Keratinocyte (primary cell): ENCODE data around the gene KCNMA1. TPM values are rescaled to one million over a fixed set of nuclear protein-coding genes. Genes with fewer than 3 reads are reported as not detected.

Experiments
- DNase-seq: peaks from one replicate; pipeline ENCODE4 v3.0.0-alpha.2; 2011; ENCODE audit warnings: low read depth, missing footprints, low spot score
- FAIRE-seq: peaks from 2 replicates; lab custom pipeline; 2011; peaks lifted over from hg19 to GRCh38; lab: Jason Lieb, UNC
- H2AFZ ChIP-seq: 2 replicates; pipeline ENCODE4 v1.6.0; 2012; ENCODE audit warnings: low read length, control low read depth, inconsistent platforms; ENCODE audit not compliant: control insufficient read depth
- H3K27ac ChIP-seq: 2 replicates; pipeline ENCODE4 v1.5.1; 2011; ENCODE audit warnings: low read length; ENCODE audit not compliant: control insufficient read depth, insufficient read depth
- H3K27me3 ChIP-seq: 3 replicates; pipeline ENCODE4 v1.6.0; 2011; ENCODE audit warnings: low read length; ENCODE audit not compliant: control insufficient read depth, insufficient read depth; ENCODE audit errors: extremely low read depth
- H3K36me3 ChIP-seq, 2 experiments: 2 replicates in 1 of 2; 3 replicates in 1 of 2; pipeline ENCODE4 v1.5.1; 2011; ENCODE audit warnings: low read length in 2 of 2, mild to moderate bottlenecking in 1 of 2; ENCODE audit not compliant: control insufficient read depth in 2 of 2, insufficient read depth in 2 of 2; ENCODE audit errors: extremely low read depth in 1 of 2
- H3K4me1 ChIP-seq: 3 replicates; pipeline ENCODE4 v1.5.1; 2011; ENCODE audit warnings: low read length; ENCODE audit not compliant: control insufficient read depth, insufficient read depth; ENCODE audit errors: extremely low read depth
- H3K4me2 ChIP-seq: 3 replicates; pipeline ENCODE4 v1.6.0; 2011; ENCODE audit warnings: low read depth, low read length; ENCODE audit not compliant: control insufficient read depth, insufficient read depth; ENCODE audit errors: extremely low read depth
- H3K4me3 ChIP-seq, 3 experiments: fragments of 200-600 bp in 1 of 3; sonication (generic) in 1 of 3; 2 replicates in 2 of 3; 3 replicates in 1 of 3; pipeline ENCODE4 v1.5.1; 2011 to 2016; ENCODE audit warnings: low read length in 3 of 3, mild to moderate bottlenecking in 3 of 3, control low read depth in 2 of 3, inconsistent platforms in 1 of 3, low read depth in 1 of 3, mixed read lengths in 1 of 3, mixed run types in 1 of 3, moderate library complexity in 1 of 3; ENCODE audit not compliant: control insufficient read depth in 2 of 3, insufficient read depth in 2 of 3; ENCODE audit errors: extremely low read depth in 1 of 3
- H3K79me2 ChIP-seq: 2 replicates; pipeline ENCODE4 v1.6.0; 2012; ENCODE audit warnings: low read length; ENCODE audit not compliant: control insufficient read depth, insufficient read depth
- H3K9ac ChIP-seq: 3 replicates; pipeline ENCODE4 v1.6.0; 2011; ENCODE audit warnings: low read length; ENCODE audit not compliant: control insufficient read depth, insufficient read depth; ENCODE audit errors: extremely low read depth
- H3K9me1 ChIP-seq: 3 replicates; pipeline ENCODE4 v1.6.0; 2011; ENCODE audit warnings: low read length; ENCODE audit not compliant: control insufficient read depth, insufficient read depth; ENCODE audit errors: extremely low read depth
- H3K9me3 ChIP-seq: 2 replicates; pipeline ENCODE4 v1.5.1; 2012; ENCODE audit warnings: low read depth, low read length; ENCODE audit not compliant: control insufficient read depth
- H4K20me1 ChIP-seq: 3 replicates; pipeline ENCODE4 v1.6.0; 2011; ENCODE audit warnings: low read length; ENCODE audit not compliant: control insufficient read depth, insufficient read depth; ENCODE audit errors: extremely low read depth
- EZH2 ChIP-seq: IDR thresholded peaks from one replicate; pipeline ENCODE4 v1.6.1; 2012; ENCODE audit warnings: inconsistent platforms, mild to moderate bottlenecking, low read length, moderate library complexity
- dilution Hi-C: fragments of 300-500 bp; cut with MboI; formaldehyde crosslinking; loops from one replicate; pipeline ENCODE4 v1.7.0; 2020; ENCODE audit warnings: low sequenced_read_pairs; ENCODE audit not compliant: extremely low pct_ligation_motif_present
- polyA plus RNA-seq, 5 experiments: library from polyadenylated mRNA; depleted of rRNA in 3 of 5; stranded (reverse) in 3 of 5; stranded (forward) in 1 of 5; unstranded in 1 of 5; fragments of >200 nt; gene quantifications; 1 replicate in 1 of 5; 2 replicates in 3 of 5; 3 replicates in 1 of 5; pipeline versions ENCODE4 v1.2.1 to v1.2.3, GENCODE V29; 2011 to 2012; ENCODE audit warnings: missing spikeins in 2 of 5, low read depth in 1 of 5, low replicate concordance in 1 of 5
- TF ChIP-seq, protein P1 (sequence below), 3 experiments: IDR thresholded peaks in 1 of 3; conservative IDR thresholded peaks in 1 of 3; optimal IDR thresholded peaks in 1 of 3; 2 replicates in 2 of 3; 3 replicates in 1 of 3; pipeline versions ENCODE3 to v1.5.1; 2011; ENCODE audit warnings: low read length in 3 of 3, mild to moderate bottlenecking in 3 of 3, moderate library complexity in 2 of 3, control low read depth in 1 of 3, inconsistent platforms in 1 of 3; ENCODE audit not compliant: insufficient read depth in 2 of 3; ENCODE audit errors: extremely low read depth in 1 of 3

The KCNMA1 gene
- polyA plus RNA-seq, 1 donor (not counting 4 experiments of a cell fraction or from before 2014, with no cell fraction given), result 6.3 TPM

DNA sequence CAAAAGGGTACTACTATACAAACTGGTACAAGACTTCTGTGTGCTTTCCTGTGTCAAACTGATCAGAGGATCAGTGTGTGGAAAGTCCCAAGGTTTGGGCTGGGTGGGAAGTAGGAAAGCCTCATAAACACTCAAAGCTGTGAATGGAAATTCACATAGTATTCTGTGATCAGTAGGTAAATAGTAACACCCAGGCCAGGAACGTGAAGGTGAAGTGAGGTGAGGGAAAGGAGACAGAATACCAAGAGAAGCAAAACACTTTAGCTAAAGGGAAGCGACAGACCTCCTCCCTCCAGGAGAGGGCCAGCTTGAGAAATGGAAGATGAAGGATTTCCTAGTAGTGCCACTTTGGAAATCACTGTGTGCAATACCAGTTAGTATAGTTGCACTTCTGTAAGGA is 451.9 kb downstream of the KCNMA1 start:
- FAIRE-seq, result no peak
- Histone ChIP-seq H3K9me1 (no peaks in the 10 kb centered on the region), H3K4me2 (no peak overlapping the region)

GRCh38 chr10:77182803-77183202 is 454.8 kb downstream of the KCNMA1 start:
- Histone ChIP-seq H3K27me3 (no peaks in the 10 kb centered on the region), H3K79me2 (no peaks in the 10 kb centered on the region), H3K4me1 (peaks cover 13% of the 10 kb centered on the region), H3K9ac (no peak overlapping the region), H3K9me3 (no peaks in the 10 kb centered on the region), H3K4me3 (no peak overlapping the region), H3K9me1 (no peaks in the 10 kb centered on the region), H3K27ac (no peak overlapping the region), H4K20me1 (no peaks in the 10 kb centered on the region), H3K36me3 (no peaks in the 10 kb centered on the region), H2AFZ (no peak overlapping the region), H3K4me2 (no peak overlapping the region)
- no peak for FAIRE-seq
- dilution Hi-C loops, result no loop called here
- no peak for DNase-seq
- TF ChIP-seq, protein P1, sequence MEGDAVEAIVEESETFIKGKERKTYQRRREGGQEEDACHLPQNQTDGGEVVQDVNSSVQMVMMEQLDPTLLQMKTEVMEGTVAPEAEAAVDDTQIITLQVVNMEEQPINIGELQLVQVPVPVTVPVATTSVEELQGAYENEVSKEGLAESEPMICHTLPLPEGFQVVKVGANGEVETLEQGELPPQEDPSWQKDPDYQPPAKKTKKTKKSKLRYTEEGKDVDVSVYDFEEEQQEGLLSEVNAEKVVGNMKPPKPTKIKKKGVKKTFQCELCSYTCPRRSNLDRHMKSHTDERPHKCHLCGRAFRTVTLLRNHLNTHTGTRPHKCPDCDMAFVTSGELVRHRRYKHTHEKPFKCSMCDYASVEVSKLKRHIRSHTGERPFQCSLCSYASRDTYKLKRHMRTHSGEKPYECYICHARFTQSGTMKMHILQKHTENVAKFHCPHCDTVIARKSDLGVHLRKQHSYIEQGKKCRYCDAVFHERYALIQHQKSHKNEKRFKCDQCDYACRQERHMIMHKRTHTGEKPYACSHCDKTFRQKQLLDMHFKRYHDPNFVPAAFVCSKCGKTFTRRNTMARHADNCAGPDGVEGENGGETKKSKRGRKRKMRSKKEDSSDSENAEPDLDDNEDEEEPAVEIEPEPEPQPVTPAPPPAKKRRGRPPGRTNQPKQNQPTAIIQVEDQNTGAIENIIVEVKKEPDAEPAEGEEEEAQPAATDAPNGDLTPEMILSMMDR (optimal IDR thresholded peaks at IDR 0.05 in 1 of 3, IDR thresholded peaks at IDR 0.05 in 1 of 3, conservative IDR thresholded peaks at IDR 0.05 in 1 of 3; ENCODE audit: extremely low read depth in 1 of 3, insufficient read depth in 2 of 3, low read length in 3 of 3), result no peak
- TF ChIP-seq EZH2, result no peak

More for the DNA sequence above, 451.9 kb downstream of the KCNMA1 start:
- Histone ChIP-seq H3K27ac (no peak overlapping the region), H2AFZ (no peak overlapping the region), H3K9me3 (no peaks in the 10 kb centered on the region), H3K27me3 (no peaks in the 10 kb centered on the region), H3K4me3 (no peak overlapping the region), H3K79me2 (no peaks in the 10 kb centered on the region), H3K9ac (no peak overlapping the region), H4K20me1 (no peaks in the 10 kb centered on the region), H3K4me1 (peaks cover 3% of the 10 kb centered on the region), H3K36me3 (no peaks in the 10 kb centered on the region)
- dilution Hi-C loops, result no loop called here
- DNase-seq, result no peak
- TF ChIP-seq, protein P1 (optimal IDR thresholded peaks at IDR 0.05 in 1 of 3, IDR thresholded peaks at IDR 0.05 in 1 of 3, conservative IDR thresholded peaks at IDR 0.05 in 1 of 3; ENCODE audit: extremely low read depth in 1 of 3, insufficient read depth in 2 of 3, low read length in 3 of 3), result no peak
- no peak for TF ChIP-seq EZH2
